NCI-H2171 treated with DMSO at 0.1 percent for 48 hours (cell line): ENCODE results near the gene WSCD2.

Experiments used
- DNase-seq: peaks from one replicate; lab custom pipeline; 2025; lab: John Stamatoyannopoulos, UW

Gene WSCD2

GRCh38 chr12:108129017-108129812 lies at the start of gene WSCD2:
Gene WSCD2 (plus strand): TSS chr12:108129288. CDS start chr12:108195833, 66,545 bp downstream.
- peak; percentile 88 for DNase-seq

- DNase-seq, result no peak
These were observed 49.4 kb upstream of the WSCD2 start for GRCh38 chr12:108079721-108080120.

- DNase-seq, result no peak
These were observed 48.7 kb upstream of the WSCD2 start for GRCh38 chr12:108080363-108080762.

- DNase-seq, result no peak
These were observed 46.6 kb upstream of the WSCD2 start for GRCh38 chr12:108082485-108082884.

- DNase-seq, result no peak
These were observed 41.2 kb upstream of the WSCD2 start for GRCh38 chr12:108087900-108088299.

- peak; percentile 17 for DNase-seq
These were observed 38.8 kb upstream of the WSCD2 start for GRCh38 chr12:108090107-108090899.

GRCh38 chr12:108090932-108091678 lies 38.0 kb upstream of the WSCD2 start:
- DNase-seq, result no peak

GRCh38 chr12:108091679-108092051 lies 37.4 kb upstream of the WSCD2 start:
- DNase-seq, result no peak

- no peak for DNase-seq
These were observed 35.9 kb upstream of the WSCD2 start for GRCh38 chr12:108093209-108093608.

GRCh38 chr12:108094056-108094649 lies 34.9 kb upstream of the WSCD2 start:
- DNase-seq, result no peak

GRCh38 chr12:108097160-108097911 lies 31.8 kb upstream of the WSCD2 start:
- DNase-seq, result no peak

- no peak for DNase-seq
These were observed 30.7 kb upstream of the WSCD2 start for GRCh38 chr12:108098374-108098773.

GRCh38 chr12:108099073-108099472 lies 30.0 kb upstream of the WSCD2 start:
- DNase-seq, result no peak

- DNase-seq, result no peak
These were observed 29.2 kb upstream of the WSCD2 start for GRCh38 chr12:108099778-108100489.

- DNase-seq, result no peak
These were observed 27.4 kb upstream of the WSCD2 start for GRCh38 chr12:108101605-108102175.

- DNase-seq, result no peak
These were observed 26.7 kb upstream of the WSCD2 start for GRCh38 chr12:108102363-108102762.

GRCh38 chr12:108103087-108103486 lies 26.0 kb upstream of the WSCD2 start:
- no peak for DNase-seq

- no peak for DNase-seq
These were observed 25.6 kb upstream of the WSCD2 start for GRCh38 chr12:108103517-108103916.

- DNase-seq, result no peak
These were observed 24.4 kb upstream of the WSCD2 start for GRCh38 chr12:108104657-108105056.

GRCh38 chr12:108106599-108106998 lies 22.5 kb upstream of the WSCD2 start:
- DNase-seq, result no peak
